ENCODE data around the gene CNGA3.

DNA sequence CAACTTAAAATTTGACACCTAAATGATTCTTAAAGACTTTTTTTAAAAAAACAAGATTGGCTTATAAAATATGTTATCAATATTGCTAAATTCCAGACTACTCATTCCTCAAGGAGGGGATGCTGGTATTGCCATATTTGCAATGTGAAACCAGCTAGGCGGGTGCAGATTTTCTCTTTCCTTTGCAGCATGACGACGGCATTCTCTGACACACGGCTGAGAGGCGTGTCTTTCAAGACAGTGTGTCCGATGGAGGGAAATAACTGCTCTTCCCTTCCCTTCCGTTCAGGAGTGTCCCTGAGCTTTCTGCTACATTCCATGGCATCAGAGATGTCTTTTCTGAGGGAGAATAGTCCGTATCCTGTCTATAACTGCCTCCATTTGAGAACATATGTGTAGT is 38.2 kb upstream of the CNGA3 start:
- TF ChIP-seq, protein P1, sequence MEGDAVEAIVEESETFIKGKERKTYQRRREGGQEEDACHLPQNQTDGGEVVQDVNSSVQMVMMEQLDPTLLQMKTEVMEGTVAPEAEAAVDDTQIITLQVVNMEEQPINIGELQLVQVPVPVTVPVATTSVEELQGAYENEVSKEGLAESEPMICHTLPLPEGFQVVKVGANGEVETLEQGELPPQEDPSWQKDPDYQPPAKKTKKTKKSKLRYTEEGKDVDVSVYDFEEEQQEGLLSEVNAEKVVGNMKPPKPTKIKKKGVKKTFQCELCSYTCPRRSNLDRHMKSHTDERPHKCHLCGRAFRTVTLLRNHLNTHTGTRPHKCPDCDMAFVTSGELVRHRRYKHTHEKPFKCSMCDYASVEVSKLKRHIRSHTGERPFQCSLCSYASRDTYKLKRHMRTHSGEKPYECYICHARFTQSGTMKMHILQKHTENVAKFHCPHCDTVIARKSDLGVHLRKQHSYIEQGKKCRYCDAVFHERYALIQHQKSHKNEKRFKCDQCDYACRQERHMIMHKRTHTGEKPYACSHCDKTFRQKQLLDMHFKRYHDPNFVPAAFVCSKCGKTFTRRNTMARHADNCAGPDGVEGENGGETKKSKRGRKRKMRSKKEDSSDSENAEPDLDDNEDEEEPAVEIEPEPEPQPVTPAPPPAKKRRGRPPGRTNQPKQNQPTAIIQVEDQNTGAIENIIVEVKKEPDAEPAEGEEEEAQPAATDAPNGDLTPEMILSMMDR (IDR thresholded peaks at IDR 0.05), result no peak
- TF ChIP-seq POLR2A (IDR thresholded peaks at IDR 0.05), result no peak
